MM.1S (cell line): ENCODE results near the gene RAB9A.
"Not testable (repeated sequence)": the region's sequence is repeated elsewhere in the genome, so short reads cannot be mapped to it uniquely, and the experiment has no call there.

Source experiments
- DNase-seq: peaks from one replicate; pipeline ENCODE4 v3.0.0-alpha.2; 2015
- H2AFZ ChIP-seq: fragments of 300-600 bp; sonication (generic); 2 replicates; pipeline ENCODE4 v1.6.0; 2016; ENCODE audit warnings: antibody characterized with exemption, low read length
- H3F3A ChIP-seq: fragments of 300-600 bp; sonication (generic); 2 replicates; pipeline ENCODE4 v1.6.1; 2016; ENCODE audit warnings: mild to moderate bottlenecking, antibody characterized with exemption, low read length, moderate library complexity, mixed read lengths; ENCODE audit not compliant: insufficient read depth
- H3K27ac ChIP-seq: fragments of 300-600 bp; sonication (generic); 2 replicates; pipeline ENCODE4 v1.5.1; 2016; ENCODE audit warnings: mild to moderate bottlenecking, low read length
- H3K27me3 ChIP-seq: fragments of 300-600 bp; sonication (generic); replicated peaks from 2 replicates; pipeline ENCODE4 v1.6.0; 2016; ENCODE audit warnings: low read length; ENCODE audit not compliant: insufficient read depth
- H3K36me3 ChIP-seq: fragments of 300-600 bp; sonication (generic); replicated peaks from 2 replicates; pipeline ENCODE4 v1.6.1; 2016; ENCODE audit warnings: mild to moderate bottlenecking, low read length, mixed read lengths; ENCODE audit not compliant: insufficient read depth
- H3K4me1 ChIP-seq: fragments of 300-600 bp; sonication (generic); 2 replicates; pipeline ENCODE4 v1.6.1; 2016; ENCODE audit warnings: low read length, mixed read lengths
- H3K4me2 ChIP-seq: fragments of 300-600 bp; sonication (generic); 2 replicates; pipeline ENCODE4 v1.6.0; 2016; ENCODE audit warnings: low read depth, low read length
- H3K4me3 ChIP-seq: fragments of 300-600 bp; sonication (generic); 2 replicates; pipeline ENCODE4 v1.5.1; 2016; ENCODE audit warnings: low read length, mixed read lengths
- H3K79me2 ChIP-seq: fragments of 300-600 bp; sonication (generic); 2 replicates; pipeline ENCODE4 v1.6.1; 2016; ENCODE audit warnings: mixed run types, low read length, mixed read lengths
- H3K9ac ChIP-seq: fragments of 300-600 bp; sonication (generic); 2 replicates; pipeline ENCODE4 v1.6.1; 2016; ENCODE audit warnings: low read length, mixed read lengths
- H3K9me2 ChIP-seq: fragments of 300-600 bp; sonication (generic); replicated peaks from 2 replicates; pipeline ENCODE4 v1.6.1; 2016; ENCODE audit warnings: mild to moderate bottlenecking, low read length, mixed read lengths; ENCODE audit not compliant: insufficient read depth
- H3K9me3 ChIP-seq: fragments of 300-600 bp; sonication (generic); replicated peaks from 2 replicates; pipeline ENCODE4 v1.6.1; 2016; ENCODE audit warnings: mild to moderate bottlenecking, low read length, mixed read lengths; ENCODE audit not compliant: insufficient read depth
- H4K20me1 ChIP-seq: fragments of 300-600 bp; sonication (generic); 2 replicates; pipeline ENCODE4 v1.6.1; 2016; ENCODE audit warnings: mild to moderate bottlenecking, low read length, moderate library complexity, mixed read lengths; ENCODE audit not compliant: insufficient read depth
- EZH2 ChIP-seq: fragments of 300-600 bp; sonication (generic); optimal IDR thresholded peaks from 2 replicates; pipeline ENCODE3; 2017; ENCODE audit warnings: low read depth, mild to moderate bottlenecking, antibody characterized with exemption, low read length, mixed read lengths
- EZH2phosphoT487 ChIP-seq: fragments of 300-600 bp; sonication (generic); IDR thresholded peaks from 2 replicates; pipeline ENCODE4 v1.6.1; 2018; ENCODE audit warnings: antibody characterized with exemption, low read length
- TF ChIP-seq, protein P1 (sequence below): fragments of 300-600 bp; sonication (generic); IDR thresholded peaks from 2 replicates; pipeline ENCODE4 v1.5.1; 2016; ENCODE audit warnings: antibody characterized with exemption, low read length, mixed read lengths

Gene RAB9A

DNA sequence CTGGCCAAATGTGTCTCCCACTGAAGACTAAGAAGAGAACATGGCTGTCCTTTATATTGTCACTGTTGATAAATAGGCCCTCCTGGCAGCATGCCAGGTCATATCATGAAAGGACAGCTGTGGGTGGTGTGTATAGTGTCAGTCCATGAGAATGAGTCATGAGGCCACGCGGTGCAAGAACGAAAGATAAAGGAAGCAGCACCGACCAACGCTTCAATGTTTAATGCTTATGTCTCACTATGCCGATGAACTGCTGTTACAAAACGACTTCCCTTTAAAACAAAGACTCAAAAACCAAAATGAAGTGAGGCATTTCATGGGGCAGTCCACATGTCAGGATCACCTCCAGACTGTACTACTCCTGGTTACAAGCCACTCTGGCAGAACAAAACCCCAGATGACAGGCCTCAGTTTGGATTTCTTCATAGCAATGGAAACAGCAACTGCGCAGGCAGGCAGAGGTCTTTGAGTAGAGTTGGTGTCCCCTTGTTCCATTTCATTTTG lies 41.2 kb upstream of the RAB9A start:
- no peaks in the 10 kb centered on the region for H3K27me3 ChIP-seq
- H2AFZ ChIP-seq = no peak overlapping the region
- no peaks in the 10 kb centered on the region for H3K9me2 ChIP-seq
- no peak for TF ChIP-seq EZH2phosphoT487
- TF ChIP-seq, protein P1, sequence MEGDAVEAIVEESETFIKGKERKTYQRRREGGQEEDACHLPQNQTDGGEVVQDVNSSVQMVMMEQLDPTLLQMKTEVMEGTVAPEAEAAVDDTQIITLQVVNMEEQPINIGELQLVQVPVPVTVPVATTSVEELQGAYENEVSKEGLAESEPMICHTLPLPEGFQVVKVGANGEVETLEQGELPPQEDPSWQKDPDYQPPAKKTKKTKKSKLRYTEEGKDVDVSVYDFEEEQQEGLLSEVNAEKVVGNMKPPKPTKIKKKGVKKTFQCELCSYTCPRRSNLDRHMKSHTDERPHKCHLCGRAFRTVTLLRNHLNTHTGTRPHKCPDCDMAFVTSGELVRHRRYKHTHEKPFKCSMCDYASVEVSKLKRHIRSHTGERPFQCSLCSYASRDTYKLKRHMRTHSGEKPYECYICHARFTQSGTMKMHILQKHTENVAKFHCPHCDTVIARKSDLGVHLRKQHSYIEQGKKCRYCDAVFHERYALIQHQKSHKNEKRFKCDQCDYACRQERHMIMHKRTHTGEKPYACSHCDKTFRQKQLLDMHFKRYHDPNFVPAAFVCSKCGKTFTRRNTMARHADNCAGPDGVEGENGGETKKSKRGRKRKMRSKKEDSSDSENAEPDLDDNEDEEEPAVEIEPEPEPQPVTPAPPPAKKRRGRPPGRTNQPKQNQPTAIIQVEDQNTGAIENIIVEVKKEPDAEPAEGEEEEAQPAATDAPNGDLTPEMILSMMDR = no peak
- TF ChIP-seq EZH2 = no peak
- H3K4me2 ChIP-seq = no peak overlapping the region
- no peaks in the 10 kb centered on the region for H3K4me1 ChIP-seq
- H3K9ac ChIP-seq = no peak overlapping the region
- H4K20me1 ChIP-seq = no peaks in the 10 kb centered on the region
- H3F3A ChIP-seq = no peaks in the 10 kb centered on the region
- DNase-seq = no peak
- H3K36me3 ChIP-seq = no peaks in the 10 kb centered on the region
- no peak overlapping the region for H3K27ac ChIP-seq
- H3K79me2 ChIP-seq = no peaks in the 10 kb centered on the region
- H3K4me3 ChIP-seq = no peak overlapping the region
- no peaks in the 10 kb centered on the region for H3K9me3 ChIP-seq

DNA sequence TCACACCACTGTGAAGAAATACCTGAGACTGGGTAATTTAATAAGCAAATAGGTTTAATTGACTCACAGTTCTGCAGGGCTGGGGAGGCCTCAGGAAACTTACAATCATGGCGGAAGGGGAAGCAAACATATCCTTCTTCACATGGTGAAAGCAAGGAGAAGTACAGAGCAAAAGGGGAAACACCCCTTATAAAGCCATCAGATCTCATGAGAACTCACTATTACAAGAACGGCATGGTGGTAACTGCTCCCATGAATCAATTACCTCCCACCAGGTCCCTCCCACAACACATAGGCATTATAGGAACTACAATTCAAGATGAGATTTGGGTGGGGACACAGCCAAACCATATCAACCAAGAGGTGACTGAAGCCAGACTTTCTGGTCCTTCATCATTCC lies 40.6 kb upstream of the RAB9A start:
- DNase-seq, H3K79me2 ChIP-seq, H3K9me3 ChIP-seq, H3K9ac ChIP-seq, H3K4me1 ChIP-seq, H4K20me1 ChIP-seq, H3K27ac ChIP-seq, H3F3A ChIP-seq, H3K4me3 ChIP-seq, H3K4me2 ChIP-seq, H3K9me2 ChIP-seq, H2AFZ ChIP-seq, H3K36me3 ChIP-seq, H3K27me3 ChIP-seq: not testable (repeated sequence)

DNA sequence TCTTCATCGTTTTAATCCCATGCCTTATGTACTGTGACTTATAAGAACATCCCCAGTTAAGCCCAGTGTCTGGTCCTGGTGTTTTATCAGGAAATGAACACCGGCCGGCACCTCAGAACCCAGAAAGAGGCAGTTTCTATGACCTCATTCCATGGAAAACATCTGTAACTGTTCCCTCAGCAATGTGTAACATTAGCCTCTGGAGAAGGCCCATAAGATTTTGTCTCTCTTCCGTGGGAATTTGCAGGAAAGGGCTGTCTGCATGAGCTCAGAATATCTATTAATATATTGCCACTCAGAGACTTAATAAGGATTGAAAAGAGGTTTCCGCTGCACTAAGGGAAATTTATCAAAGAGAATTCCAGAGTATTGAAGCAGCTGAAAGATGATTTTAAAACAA lies 39.1 kb upstream of the RAB9A start:
- H3K36me3 ChIP-seq = no peaks in the 10 kb centered on the region
- no peaks in the 10 kb centered on the region for H4K20me1 ChIP-seq
- H3K9ac ChIP-seq = no peak overlapping the region
- H3K9me3 ChIP-seq = no peaks in the 10 kb centered on the region
- H2AFZ ChIP-seq = no peak overlapping the region
- H3F3A ChIP-seq = peaks cover 9% of the 10 kb centered on the region; the same call in 1 of the 2 replicates
- DNase-seq = no peak
- H3K79me2 ChIP-seq = peaks cover 12% of the 10 kb centered on the region
- H3K27me3 ChIP-seq = no peaks in the 10 kb centered on the region
- no peak for TF ChIP-seq EZH2
- TF ChIP-seq EZH2phosphoT487 = no peak
- TF ChIP-seq, protein P1 = no peak
- peaks cover 7% of the 10 kb centered on the region; the same call in 1 of the 2 replicates for H3K4me1 ChIP-seq
- H3K27ac ChIP-seq = no peak overlapping the region
- no peak overlapping the region for H3K4me3 ChIP-seq
- no peaks in the 10 kb centered on the region for H3K9me2 ChIP-seq
- H3K4me2 ChIP-seq = no peak overlapping the region

DNA sequence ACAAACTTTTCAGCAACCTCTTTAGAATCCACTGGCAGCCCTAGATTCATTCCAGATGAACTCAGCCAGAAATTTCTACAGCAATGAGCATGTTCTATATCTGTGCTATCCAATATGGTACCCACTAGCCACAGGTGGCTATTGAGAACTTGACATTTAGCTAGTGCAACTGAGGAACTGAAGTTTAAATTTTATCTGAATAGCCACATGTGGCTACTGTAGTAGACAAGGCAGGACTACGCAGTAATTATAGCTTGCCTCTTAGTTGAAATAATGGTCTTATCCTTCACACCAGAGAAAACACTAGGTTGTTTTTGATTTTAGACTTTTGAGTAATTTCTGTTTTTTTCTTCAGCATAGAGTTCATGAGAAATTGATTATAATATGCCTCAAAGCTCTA lies 38.6 kb upstream of the RAB9A start:
- no peak overlapping the region for H3K27ac ChIP-seq
- H3K27me3 ChIP-seq = no peaks in the 10 kb centered on the region
- no peaks in the 10 kb centered on the region for H3K36me3 ChIP-seq
- H3K4me2 ChIP-seq = no peak overlapping the region
- H2AFZ ChIP-seq = no peak overlapping the region
- H3K9ac ChIP-seq = no peak overlapping the region
- no peaks in the 10 kb centered on the region for H3K9me3 ChIP-seq
- no peak overlapping the region for H3K4me3 ChIP-seq
- DNase-seq = no peak
- H3K4me1 ChIP-seq = peaks cover 7% of the 10 kb centered on the region; the same call in 1 of the 2 replicates
- no peaks in the 10 kb centered on the region for H3K9me2 ChIP-seq
- TF ChIP-seq, protein P1 = no peak
- TF ChIP-seq EZH2 = no peak
- TF ChIP-seq EZH2phosphoT487 = no peak
- H4K20me1 ChIP-seq = no peaks in the 10 kb centered on the region
- H3F3A ChIP-seq = peaks cover 9% of the 10 kb centered on the region; the same call in 1 of the 2 replicates
- peaks cover 14% of the 10 kb centered on the region for H3K79me2 ChIP-seq
